NCI-H345 treated with DMSO at 0.1 percent for 48 hours (cell line): ENCODE data around the gene TBX3.
"Not testable (repeated sequence)": the region's sequence is repeated elsewhere in the genome, so short reads cannot be mapped to it uniquely, and the experiment has no call there.

Source experiments
- DNase-seq: peaks from one replicate; lab custom pipeline; 2025; ENCODE audit not compliant: unreplicated experiment; lab: John Stamatoyannopoulos, UW

The TBX3 gene

GRCh38 chr12:114684098-114684869 is at the start of gene TBX3:
TBX3 (minus strand) TSS chr12:114684175; CDS start chr12:114683200, 975 bp downstream.
- DNase-seq: peak; percentile 97

- DNase-seq: no peak
These were observed 48.6 kb upstream of the TBX3 start for GRCh38 chr12:114732426-114733030.

- DNase-seq: no peak
These were observed 45.8 kb upstream of the TBX3 start for GRCh38 chr12:114729731-114730130.

GRCh38 chr12:114726092-114726710 is 42.2 kb upstream of the TBX3 start:
- no peak for DNase-seq

- DNase-seq: not testable (repeated sequence)
These were observed 38.2 kb upstream of the TBX3 start for GRCh38 chr12:114722176-114722575.

GRCh38 chr12:114721266-114721665 is 37.3 kb upstream of the TBX3 start:
- DNase-seq: no peak

GRCh38 chr12:114713466-114714215 is 29.7 kb upstream of the TBX3 start:
- no peak for DNase-seq

- no peak for DNase-seq
These were observed 27.7 kb upstream of the TBX3 start for GRCh38 chr12:114711689-114712152.

- DNase-seq: no peak
These were observed 26.2 kb upstream of the TBX3 start for GRCh38 chr12:114710151-114710550.

GRCh38 chr12:114709112-114709511 is 25.1 kb upstream of the TBX3 start:
- no peak for DNase-seq

GRCh38 chr12:114708598-114708997 is 24.6 kb upstream of the TBX3 start:
- DNase-seq: not testable (repeated sequence)

GRCh38 chr12:114704096-114704495 is 20.1 kb upstream of the TBX3 start:
- no peak for DNase-seq

- DNase-seq: no peak
These were observed 19.1 kb upstream of the TBX3 start for GRCh38 chr12:114703060-114703493.

GRCh38 chr12:114702462-114702861 is 18.5 kb upstream of the TBX3 start:
- DNase-seq: no peak

- DNase-seq: no peak
These were observed 17.6 kb upstream of the TBX3 start for GRCh38 chr12:114701553-114701952.

GRCh38 chr12:114701104-114701414 is 17.1 kb upstream of the TBX3 start:
- no peak for DNase-seq

- DNase-seq: no peak
These were observed 16.6 kb upstream of the TBX3 start for GRCh38 chr12:114700392-114701103.

GRCh38 chr12:114698566-114699163 is 14.7 kb upstream of the TBX3 start:
- no peak for DNase-seq

GRCh38 chr12:114697741-114698565 is 14.0 kb upstream of the TBX3 start:
- no peak for DNase-seq
